Lower leg skin (tissue), 4 donors: ENCODE measurements around the gene COL9A3. TPM values are rescaled to one million over a fixed set of nuclear protein-coding genes. Genes with fewer than 3 reads are reported as not detected.

Source experiments
- DNase-seq, 2 donors: peaks; one replicate each; pipeline ENCODE4 v3.0.0-alpha.2; 2019; ENCODE audit warnings: low spot score in 2 of 2
- H3K4me3 ChIP-seq: fragments of 200-600 bp; sonication (generic); 2 replicates; pipeline ENCODE4 v1.5.1; 2017; ENCODE audit warnings: mild to moderate bottlenecking, low read depth; ENCODE audit not compliant: poor library complexity, severe bottlenecking
- POLR2A ChIP-seq, 2 donors: fragments of 450-650 bp; IDR thresholded peaks; one replicate each; pipeline ENCODE4 v1.6.1; 2016 to 2017; ENCODE audit warnings: antibody characterized with exemption in 2 of 2, mild to moderate bottlenecking in 1 of 2, moderate library complexity in 1 of 2
- WGBS, 2 donors: methylation state at CpG; one replicate each; pipeline ENCODE4 v1.1.5; 2018; 5-methylcytosine and 5-hydroxymethylcytosine counted together
- intact Hi-C: fragments of 100-400 bp; cut with DNase I; formaldehyde crosslinking; loops from one replicate; pipeline ENCODE4 v1.15.0; 2023; ENCODE audit warnings: low total_unique reads
- total RNA-seq, 4 donors: library from RNA; depleted of rRNA; stranded (reverse); fragments of >200 nt; gene quantifications; one replicate each; pipeline ENCODE4 v1.1.0, GENCODE V29; 2016
- TF ChIP-seq, protein P1 (sequence below), 3 donors: fragments of 450-650 bp; IDR thresholded peaks; one replicate each; pipeline ENCODE4 v1.5.1; 2016; ENCODE audit warnings: antibody characterized with exemption in 3 of 3, mild to moderate bottlenecking in 3 of 3, moderate library complexity in 2 of 3

COL9A3 gene
- total RNA-seq, 4 donors from 2014 or later: 5.6 to 14.1 (median 10.8) TPM

DNA sequence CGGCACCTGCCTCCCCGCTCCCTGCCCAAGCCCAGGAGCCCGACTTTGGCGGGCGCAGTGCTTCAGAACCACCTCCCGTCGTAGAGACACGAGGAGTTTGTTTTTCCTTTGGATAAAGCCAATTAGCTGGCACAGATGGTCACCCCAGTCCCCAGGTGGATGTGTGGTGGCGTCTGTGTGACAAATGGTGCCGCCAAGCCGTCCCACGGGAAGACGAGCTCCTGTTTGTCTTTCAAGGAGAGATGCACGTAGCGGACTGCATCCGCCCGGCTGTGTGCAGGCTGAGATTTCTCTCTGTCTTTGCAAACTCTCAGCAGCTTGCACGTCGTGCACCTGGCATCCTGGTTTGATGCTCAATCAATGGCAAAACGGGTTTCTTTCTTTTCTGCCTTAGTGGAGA lies 36.6 kb upstream of the COL9A3 start:
- no peak overlapping the region for H3K4me3 ChIP-seq
- no peak for DNase-seq
- intact Hi-C loops: no loop called here
- TF ChIP-seq POLR2A (IDR thresholded peaks at IDR 0.05): no peak
- TF ChIP-seq, protein P1, sequence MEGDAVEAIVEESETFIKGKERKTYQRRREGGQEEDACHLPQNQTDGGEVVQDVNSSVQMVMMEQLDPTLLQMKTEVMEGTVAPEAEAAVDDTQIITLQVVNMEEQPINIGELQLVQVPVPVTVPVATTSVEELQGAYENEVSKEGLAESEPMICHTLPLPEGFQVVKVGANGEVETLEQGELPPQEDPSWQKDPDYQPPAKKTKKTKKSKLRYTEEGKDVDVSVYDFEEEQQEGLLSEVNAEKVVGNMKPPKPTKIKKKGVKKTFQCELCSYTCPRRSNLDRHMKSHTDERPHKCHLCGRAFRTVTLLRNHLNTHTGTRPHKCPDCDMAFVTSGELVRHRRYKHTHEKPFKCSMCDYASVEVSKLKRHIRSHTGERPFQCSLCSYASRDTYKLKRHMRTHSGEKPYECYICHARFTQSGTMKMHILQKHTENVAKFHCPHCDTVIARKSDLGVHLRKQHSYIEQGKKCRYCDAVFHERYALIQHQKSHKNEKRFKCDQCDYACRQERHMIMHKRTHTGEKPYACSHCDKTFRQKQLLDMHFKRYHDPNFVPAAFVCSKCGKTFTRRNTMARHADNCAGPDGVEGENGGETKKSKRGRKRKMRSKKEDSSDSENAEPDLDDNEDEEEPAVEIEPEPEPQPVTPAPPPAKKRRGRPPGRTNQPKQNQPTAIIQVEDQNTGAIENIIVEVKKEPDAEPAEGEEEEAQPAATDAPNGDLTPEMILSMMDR (IDR thresholded peaks at IDR 0.05): no peak
- WGBS, 2 donors: 64 to 67% methylated on average over 19 to 20 of the region's 20 CpGs

DNA sequence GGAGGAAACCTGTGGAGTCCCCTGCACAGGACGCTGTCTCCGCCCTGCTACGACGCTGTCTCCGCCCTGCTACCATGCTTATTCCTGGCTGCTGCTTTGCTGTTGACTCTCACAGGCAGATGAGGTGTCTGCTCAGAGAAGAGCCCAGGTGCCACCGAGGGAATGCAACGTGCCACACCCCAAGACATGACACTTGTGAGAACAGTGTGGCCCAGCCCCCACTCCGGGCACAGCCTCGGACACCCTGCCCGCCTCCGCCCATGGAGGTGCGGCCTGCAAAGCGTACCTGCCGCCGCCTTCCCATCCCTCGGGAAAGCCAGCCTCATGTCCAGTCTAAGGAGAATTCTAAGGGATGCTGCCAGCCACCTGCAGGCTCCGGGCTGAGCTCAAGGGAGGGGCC lies 36.2 kb upstream of the COL9A3 start:
- DNase-seq: no peak

DNA sequence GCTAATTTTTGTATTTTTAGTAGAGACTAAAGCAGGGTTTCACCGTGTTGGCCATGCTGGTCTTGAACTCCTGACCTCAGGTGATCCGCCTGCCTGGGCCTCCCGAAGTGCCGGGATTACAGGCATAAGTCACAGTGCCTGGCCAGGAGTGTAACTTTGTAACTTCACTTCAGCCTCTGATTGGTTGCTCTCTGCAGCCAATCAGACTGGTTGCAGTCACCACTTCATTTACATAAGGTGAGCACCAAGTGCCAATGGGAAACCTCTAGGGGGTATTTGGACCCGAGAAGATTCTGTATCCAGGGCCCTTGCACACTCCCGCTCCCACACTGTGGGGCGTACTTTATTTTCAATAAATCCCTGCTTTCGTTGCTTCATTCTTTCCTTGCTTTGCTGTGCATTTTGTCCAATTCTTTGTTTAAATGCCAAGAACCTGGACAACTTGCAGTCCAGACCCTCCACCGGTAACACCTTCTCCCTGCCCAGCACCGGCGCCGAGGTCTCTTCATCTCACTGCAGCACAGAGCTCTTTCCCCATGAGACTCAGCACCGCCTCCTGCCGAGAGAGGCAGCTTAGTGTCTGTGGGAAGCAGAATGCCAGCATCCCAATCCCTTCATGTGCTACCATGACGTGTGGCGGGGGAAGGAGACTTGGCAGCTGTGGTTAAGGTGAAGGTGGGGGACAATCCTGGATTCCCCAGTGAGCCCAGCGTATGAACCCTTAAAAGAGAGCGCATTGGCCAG lies 34.5 kb upstream of the COL9A3 start:
- intact Hi-C loops: no loop called here
- WGBS, 2 donors: 80 to 87% methylated on average over 18 of the region's 18 CpGs
- TF ChIP-seq, protein P1 (IDR thresholded peaks at IDR 0.05): no peak
- no peak for TF ChIP-seq POLR2A (IDR thresholded peaks at IDR 0.05)

More for the DNA sequence above, 36.2 kb upstream of the COL9A3 start:
- H3K4me3 ChIP-seq: no peak overlapping the region
- intact Hi-C loops: no loop called here
- no peak for TF ChIP-seq POLR2A (IDR thresholded peaks at IDR 0.05)
- TF ChIP-seq, protein P1 (IDR thresholded peaks at IDR 0.05): no peak
- 67 to 77% methylated on average over 17 of the region's 17 CpGs for WGBS, 2 donors

DNA sequence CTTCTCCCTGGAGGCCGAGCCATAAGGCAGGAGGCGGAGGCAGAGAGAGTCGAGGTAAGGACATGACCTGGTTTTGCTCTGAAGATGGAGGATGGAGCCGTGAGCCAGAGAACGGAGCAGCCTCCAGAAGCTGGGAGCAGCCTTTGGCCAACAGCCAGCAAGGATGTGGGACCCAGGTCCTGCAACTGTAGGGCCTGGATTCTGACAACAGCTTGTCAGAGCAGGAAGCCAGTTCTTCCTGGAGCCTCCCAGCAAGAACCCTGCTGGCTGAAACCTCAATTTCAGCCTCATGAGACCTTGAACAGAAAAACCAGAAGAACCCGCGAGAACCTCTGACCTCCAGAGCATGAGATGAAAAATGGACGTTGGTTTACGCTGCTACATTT lies 34.0 kb upstream of the COL9A3 start:
- no peak overlapping the region for H3K4me3 ChIP-seq
- no peak for DNase-seq
- WGBS, 2 donors: 54 to 64% methylated on average over 9 of the region's 9 CpGs
- TF ChIP-seq POLR2A (IDR thresholded peaks at IDR 0.05): no peak
- TF ChIP-seq, protein P1 (IDR thresholded peaks at IDR 0.05): no peak
- intact Hi-C loops: no loop called here

More for the DNA sequence above, 34.5 kb upstream of the COL9A3 start:
- no peak for DNase-seq
- no peak overlapping the region for H3K4me3 ChIP-seq

DNA sequence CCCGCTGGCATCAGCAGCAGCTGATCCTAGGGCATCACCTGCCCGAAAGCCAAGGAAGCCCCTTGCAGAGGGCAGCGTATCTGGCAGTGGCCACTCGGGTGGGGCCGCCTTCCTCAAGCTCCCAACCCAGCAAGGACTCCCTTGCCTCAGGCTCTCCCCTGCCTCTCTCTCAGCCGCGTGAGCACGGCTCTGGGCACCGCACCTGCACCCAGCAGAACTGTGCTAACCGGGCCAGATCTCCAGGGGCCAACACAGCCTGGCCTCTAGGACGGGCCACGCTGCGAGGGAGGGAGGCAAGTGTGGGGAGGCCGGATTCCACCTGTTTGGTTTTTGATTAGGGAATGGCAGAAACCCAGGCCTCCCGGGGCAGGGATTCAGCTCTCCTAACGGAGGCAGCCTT lies 32.4 kb upstream of the COL9A3 start:
- WGBS, 2 donors: 73 to 83% methylated on average over 12 to 15 of the region's 16 CpGs
- intact Hi-C loops: no loop called here
- no peak overlapping the region for H3K4me3 ChIP-seq
- no peak for DNase-seq
- TF ChIP-seq POLR2A (IDR thresholded peaks at IDR 0.05): no peak
- TF ChIP-seq, protein P1 (IDR thresholded peaks at IDR 0.05): no peak

DNA sequence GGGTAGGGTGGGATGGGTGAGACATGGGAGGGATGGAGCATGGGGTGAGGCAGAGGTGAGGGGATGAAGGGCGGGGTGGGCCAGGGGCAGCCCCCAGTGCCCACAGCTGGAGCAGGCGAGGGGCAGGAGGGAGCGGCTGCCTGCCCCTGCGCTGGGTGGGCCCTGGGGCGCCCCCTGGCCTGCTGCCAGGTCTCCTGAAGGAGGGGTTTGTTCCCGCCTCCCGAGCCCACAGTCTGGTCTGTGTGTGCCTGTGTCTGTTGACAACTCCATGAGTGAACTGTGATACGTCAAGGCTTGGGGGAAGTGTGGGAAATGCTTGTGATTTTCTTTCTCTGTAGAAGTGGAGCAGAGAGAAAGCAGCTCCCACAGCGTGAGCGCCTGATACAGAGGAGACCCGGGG lies 31.5 kb upstream of the COL9A3 start:
- TF ChIP-seq POLR2A (IDR thresholded peaks at IDR 0.05): no peak
- TF ChIP-seq, protein P1 (IDR thresholded peaks at IDR 0.05): no peak
- intact Hi-C loops: no loop called here
- DNase-seq: no peak
- H3K4me3 ChIP-seq: no peak overlapping the region
- WGBS, 2 donors: 46 to 65% methylated on average over 10 to 11 of the region's 11 CpGs
